SK-N-SH treated with all-trans-retinoic acid at 6 μM for 48 hours (cell line): ENCODE data around the gene ZNF212.

Experiments used
- ATAC-seq: fragments of 200-7000 bp; cut with Tn5 transposase; 3 replicates; pipeline ENCODE4 v1.9.1; 2020; ENCODE audit warnings: mild to moderate bottlenecking, moderate library complexity
- ARNTL ChIP-seq: fragments of 450-650 bp; formaldehyde crosslinking; IDR thresholded peaks from 2 replicates; pipeline ENCODE4 v1.5.0; 2020; ENCODE audit warnings: low read depth, mild to moderate bottlenecking, moderate library complexity, borderline replicate concordance
- BACH2 ChIP-seq: fragments of 250-450 bp; sonication (Bioruptor Pico); IDR thresholded peaks from 2 replicates; pipeline ENCODE4 v1.9.0; 2021; ENCODE audit warnings: mild to moderate bottlenecking, borderline replicate concordance
- CSDC2 ChIP-seq: fragments of 250-450 bp; sonication (Bioruptor Pico); IDR thresholded peaks from 2 replicates; pipeline ENCODE4 v1.5.0; 2020; ENCODE audit warnings: mild to moderate bottlenecking, moderate library complexity
- ESRRG ChIP-seq: fragments of 250-450 bp; sonication (Bioruptor Pico); IDR thresholded peaks from 2 replicates; pipeline ENCODE4 v1.6.1; 2021; ENCODE audit warnings: mild to moderate bottlenecking
- GLIS3 ChIP-seq: fragments of 250-450 bp; sonication (Bioruptor Pico); IDR thresholded peaks from 2 replicates; pipeline ENCODE4 v1.5.0; 2020; ENCODE audit warnings: mild to moderate bottlenecking, moderate library complexity
- ISL1 ChIP-seq: fragments of 250-450 bp; sonication (Bioruptor Pico); IDR thresholded peaks from 2 replicates; pipeline ENCODE4 v2.1.2; 2022; ENCODE audit warnings: mild to moderate bottlenecking, moderate library complexity
- OSR1 ChIP-seq: fragments of 250-450 bp; sonication (Bioruptor Pico); IDR thresholded peaks from 2 replicates; pipeline ENCODE4 v1.8.0; 2022; ENCODE audit warnings: moderate library complexity, mild to moderate bottlenecking, inconsistent platforms
- PPARA ChIP-seq: fragments of 250-450 bp; sonication (Bioruptor Pico); IDR thresholded peaks from 2 replicates; pipeline ENCODE4 v1.5.0; 2020; ENCODE audit warnings: mild to moderate bottlenecking, borderline replicate concordance
- RARB ChIP-seq: fragments of 250-450 bp; sonication (Bioruptor Pico); IDR thresholded peaks from 2 replicates; pipeline ENCODE4 v1.8.0; 2021; ENCODE audit warnings: mild to moderate bottlenecking, moderate library complexity
- TCF4 ChIP-seq: fragments of 250-450 bp; sonication (Bioruptor Pico); IDR thresholded peaks from 2 replicates; pipeline ENCODE4 v1.8.0; 2021; ENCODE audit warnings: mild to moderate bottlenecking, moderate library complexity, borderline replicate concordance
- ZC3H10 ChIP-seq: fragments of 250-450 bp; sonication (Bioruptor Pico); IDR thresholded peaks from 2 replicates; pipeline ENCODE4 v1.5.1; 2021; ENCODE audit warnings: mild to moderate bottlenecking, moderate library complexity
- ZFP30 ChIP-seq: fragments of 450-650 bp; formaldehyde crosslinking; IDR thresholded peaks from 2 replicates; pipeline ENCODE4 v1.5.0; 2022; ENCODE audit warnings: mild to moderate bottlenecking, moderate library complexity
- ZNF565 ChIP-seq: fragments of 450-650 bp; formaldehyde crosslinking; conservative IDR thresholded peaks from 2 replicates; pipeline ENCODE4 v1.5.0; 2020; ENCODE audit warnings: low read depth, mild to moderate bottlenecking, moderate library complexity
- ZNF8 ChIP-seq: fragments of 450-650 bp; formaldehyde crosslinking; IDR thresholded peaks from 2 replicates; pipeline ENCODE4 v1.5.0; 2020; ENCODE audit warnings: mild to moderate bottlenecking, moderate library complexity
- TF ChIP-seq, protein P1 (sequence below): fragments of 250-450 bp; sonication (Bioruptor Pico); IDR thresholded peaks from 2 replicates; pipeline ENCODE4 v1.8.0; 2020; ENCODE audit warnings: mild to moderate bottlenecking, moderate library complexity, borderline replicate concordance
- TF ChIP-seq, protein P2 (sequence below): fragments of 250-450 bp; sonication (Bioruptor Pico); IDR thresholded peaks from 2 replicates; pipeline ENCODE4 v1.8.0; 2021; ENCODE audit warnings: low read depth, mild to moderate bottlenecking, moderate library complexity, borderline replicate concordance
- TF ChIP-seq, protein P3 (sequence below): fragments of 250-450 bp; sonication (Bioruptor Pico); IDR thresholded peaks from 2 replicates; pipeline ENCODE4 v1.5.1; 2021; ENCODE audit warnings: mild to moderate bottlenecking, moderate library complexity
- TF ChIP-seq, protein P4 (sequence below): fragments of 250-450 bp; sonication (Bioruptor Pico); IDR thresholded peaks from 2 replicates; pipeline ENCODE4 v1.5.0; 2020; ENCODE audit warnings: mild to moderate bottlenecking, moderate library complexity
- TF ChIP-seq, protein P5 (sequence below): fragments of 250-450 bp; sonication (Bioruptor Pico); IDR thresholded peaks from 2 replicates; pipeline ENCODE4 v1.5.1; 2020; ENCODE audit warnings: low read depth, mild to moderate bottlenecking, moderate library complexity

ZNF212 gene

DNA sequence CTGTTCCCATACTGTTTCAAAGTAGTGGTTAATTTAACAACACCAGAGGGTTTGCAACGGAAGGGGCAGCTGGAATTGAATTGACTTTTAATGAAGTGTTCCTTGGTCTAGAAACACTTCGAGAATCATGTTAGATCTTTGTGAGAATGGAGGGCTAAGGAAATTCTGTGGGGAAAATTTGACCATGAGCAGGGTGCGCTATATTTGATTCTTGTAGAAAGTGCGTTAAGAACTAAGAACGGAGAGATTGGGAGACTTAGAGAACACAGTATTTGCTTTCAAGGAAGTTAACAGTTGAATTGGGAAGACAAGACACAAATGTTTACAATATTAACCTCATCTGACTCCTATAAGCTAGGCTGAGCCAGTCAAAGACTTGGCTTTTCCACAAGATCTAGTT, 1.2 kb downstream of the ZNF212 start:
- no peak for ATAC-seq
- TF ChIP-seq ARNTL (CRISPR knock-in tag) (no peak), PPARA (CRISPR knock-in tag) (no peak), GLIS3 (CRISPR knock-in tag) (no peak), ESRRG (CRISPR knock-in tag) (no peak), ZFP30 (CRISPR knock-in tag) (no peak), ZC3H10 (no peak)
- TF ChIP-seq, protein P1, sequence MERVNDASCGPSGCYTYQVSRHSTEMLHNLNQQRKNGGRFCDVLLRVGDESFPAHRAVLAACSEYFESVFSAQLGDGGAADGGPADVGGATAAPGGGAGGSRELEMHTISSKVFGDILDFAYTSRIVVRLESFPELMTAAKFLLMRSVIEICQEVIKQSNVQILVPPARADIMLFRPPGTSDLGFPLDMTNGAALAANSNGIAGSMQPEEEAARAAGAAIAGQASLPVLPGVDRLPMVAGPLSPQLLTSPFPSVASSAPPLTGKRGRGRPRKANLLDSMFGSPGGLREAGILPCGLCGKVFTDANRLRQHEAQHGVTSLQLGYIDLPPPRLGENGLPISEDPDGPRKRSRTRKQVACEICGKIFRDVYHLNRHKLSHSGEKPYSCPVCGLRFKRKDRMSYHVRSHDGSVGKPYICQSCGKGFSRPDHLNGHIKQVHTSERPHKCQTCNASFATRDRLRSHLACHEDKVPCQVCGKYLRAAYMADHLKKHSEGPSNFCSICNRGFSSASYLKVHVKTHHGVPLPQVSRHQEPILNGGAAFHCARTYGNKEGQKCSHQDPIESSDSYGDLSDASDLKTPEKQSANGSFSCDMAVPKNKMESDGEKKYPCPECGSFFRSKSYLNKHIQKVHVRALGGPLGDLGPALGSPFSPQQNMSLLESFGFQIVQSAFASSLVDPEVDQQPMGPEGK = no peak
- TF ChIP-seq, protein P2, sequence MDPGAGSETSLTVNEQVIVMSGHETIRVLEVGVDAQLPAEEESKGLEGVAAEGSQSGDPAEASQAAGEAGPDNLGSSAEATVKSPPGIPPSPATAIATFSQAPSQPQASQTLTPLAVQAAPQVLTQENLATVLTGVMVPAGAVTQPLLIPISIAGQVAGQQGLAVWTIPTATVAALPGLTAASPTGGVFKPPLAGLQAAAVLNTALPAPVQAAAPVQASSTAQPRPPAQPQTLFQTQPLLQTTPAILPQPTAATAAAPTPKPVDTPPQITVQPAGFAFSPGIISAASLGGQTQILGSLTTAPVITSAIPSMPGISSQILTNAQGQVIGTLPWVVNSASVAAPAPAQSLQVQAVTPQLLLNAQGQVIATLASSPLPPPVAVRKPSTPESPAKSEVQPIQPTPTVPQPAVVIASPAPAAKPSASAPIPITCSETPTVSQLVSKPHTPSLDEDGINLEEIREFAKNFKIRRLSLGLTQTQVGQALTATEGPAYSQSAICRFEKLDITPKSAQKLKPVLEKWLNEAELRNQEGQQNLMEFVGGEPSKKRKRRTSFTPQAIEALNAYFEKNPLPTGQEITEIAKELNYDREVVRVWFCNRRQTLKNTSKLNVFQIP = no peak
- TF ChIP-seq, all 23 proteins: peak for 0

DNA sequence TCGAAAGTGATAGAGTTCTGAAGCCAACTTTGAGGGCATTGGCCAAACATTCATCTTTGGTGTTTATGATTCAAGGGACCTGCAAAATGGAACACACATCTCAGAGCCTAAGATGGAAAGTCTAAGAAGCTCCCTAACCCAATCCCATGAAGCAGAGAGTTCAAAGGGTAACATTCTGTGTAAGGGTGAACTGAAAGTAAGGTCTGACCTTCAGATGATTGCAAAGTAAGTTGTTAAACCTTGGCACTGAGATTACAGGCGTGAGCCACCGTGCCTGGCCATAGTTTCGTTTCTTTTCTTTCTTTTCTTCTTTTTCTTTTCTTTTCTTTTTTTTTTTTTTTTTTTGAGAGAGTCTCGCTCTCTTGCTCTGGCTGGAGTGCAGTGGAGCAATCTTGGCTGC, 2.2 kb downstream of the ZNF212 start:
- no peak for TF ChIP-seq CSDC2 (CRISPR knock-in tag)
- no peak for TF ChIP-seq ZNF8 (CRISPR knock-in tag)
- TF ChIP-seq, protein P2 = no peak
- no peak for TF ChIP-seq ZFP30 (CRISPR knock-in tag)
- no peak for TF ChIP-seq TCF4 (CRISPR knock-in tag)
- ATAC-seq = no peak

DNA sequence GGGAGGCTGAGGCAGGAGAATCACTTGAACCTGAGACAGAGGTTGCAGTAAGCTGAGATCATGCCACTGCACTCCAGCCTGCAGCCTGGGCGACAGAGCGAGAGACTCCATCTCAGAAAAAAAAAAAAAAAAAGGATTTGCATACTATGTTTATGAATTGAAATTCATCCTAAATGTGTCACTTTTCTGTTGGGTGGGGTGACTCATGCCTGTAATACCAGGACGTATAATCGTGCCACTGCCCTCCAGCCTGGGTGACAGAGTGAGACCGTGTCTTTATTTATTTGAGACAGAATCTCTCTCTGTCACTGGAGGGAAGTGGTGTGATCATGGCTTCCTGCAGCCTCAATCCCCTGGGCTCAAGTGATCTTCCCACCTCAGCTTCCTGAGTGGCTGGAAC, 5.8 kb downstream of the ZNF212 start:
- TF ChIP-seq RARB (CRISPR knock-in tag) = no peak
- TF ChIP-seq ARNTL (CRISPR knock-in tag) = no peak
- no peak for TF ChIP-seq TCF4 (CRISPR knock-in tag)
- no peak for ATAC-seq

DNA sequence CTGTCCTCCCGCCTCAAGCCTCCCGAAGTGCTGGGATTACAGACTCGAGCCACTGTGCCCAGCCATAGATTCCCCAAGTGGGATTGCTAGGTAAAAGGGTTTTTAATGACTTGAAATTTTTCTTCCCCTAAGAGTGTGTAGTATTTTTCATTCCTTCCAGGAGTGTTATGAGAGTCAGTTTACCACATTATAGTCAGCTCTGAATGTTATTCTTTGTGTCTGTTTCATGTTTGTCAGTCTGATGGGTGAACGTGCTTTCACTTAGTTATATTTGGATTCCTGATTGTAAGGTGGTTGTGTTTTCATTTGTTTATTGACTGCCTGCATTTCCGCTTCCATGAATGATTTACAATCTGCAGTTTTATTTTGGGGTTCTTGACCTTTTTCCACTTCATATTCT, 6.3 kb downstream of the ZNF212 start:
- no peak for TF ChIP-seq ZNF565 (CRISPR knock-in tag)
- TF ChIP-seq GLIS3 (CRISPR knock-in tag) = no peak
- TF ChIP-seq, protein P3, sequence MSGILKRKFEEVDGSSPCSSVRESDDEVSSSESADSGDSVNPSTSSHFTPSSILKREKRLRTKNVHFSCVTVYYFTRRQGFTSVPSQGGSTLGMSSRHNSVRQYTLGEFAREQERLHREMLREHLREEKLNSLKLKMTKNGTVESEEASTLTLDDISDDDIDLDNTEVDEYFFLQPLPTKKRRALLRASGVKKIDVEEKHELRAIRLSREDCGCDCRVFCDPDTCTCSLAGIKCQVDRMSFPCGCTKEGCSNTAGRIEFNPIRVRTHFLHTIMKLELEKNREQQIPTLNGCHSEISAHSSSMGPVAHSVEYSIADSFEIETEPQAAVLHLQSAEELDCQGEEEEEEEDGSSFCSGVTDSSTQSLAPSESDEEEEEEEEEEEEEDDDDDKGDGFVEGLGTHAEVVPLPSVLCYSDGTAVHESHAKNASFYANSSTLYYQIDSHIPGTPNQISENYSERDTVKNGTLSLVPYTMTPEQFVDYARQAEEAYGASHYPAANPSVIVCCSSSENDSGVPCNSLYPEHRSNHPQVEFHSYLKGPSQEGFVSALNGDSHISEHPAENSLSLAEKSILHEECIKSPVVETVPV = no peak
- no peak for TF ChIP-seq ZFP30 (CRISPR knock-in tag)
- TF ChIP-seq ISL1 (CRISPR knock-in tag) = no peak
- TF ChIP-seq BACH2 (CRISPR knock-in tag) = no peak
- TF ChIP-seq ARNTL (CRISPR knock-in tag) = no peak
- TF ChIP-seq, protein P4, sequence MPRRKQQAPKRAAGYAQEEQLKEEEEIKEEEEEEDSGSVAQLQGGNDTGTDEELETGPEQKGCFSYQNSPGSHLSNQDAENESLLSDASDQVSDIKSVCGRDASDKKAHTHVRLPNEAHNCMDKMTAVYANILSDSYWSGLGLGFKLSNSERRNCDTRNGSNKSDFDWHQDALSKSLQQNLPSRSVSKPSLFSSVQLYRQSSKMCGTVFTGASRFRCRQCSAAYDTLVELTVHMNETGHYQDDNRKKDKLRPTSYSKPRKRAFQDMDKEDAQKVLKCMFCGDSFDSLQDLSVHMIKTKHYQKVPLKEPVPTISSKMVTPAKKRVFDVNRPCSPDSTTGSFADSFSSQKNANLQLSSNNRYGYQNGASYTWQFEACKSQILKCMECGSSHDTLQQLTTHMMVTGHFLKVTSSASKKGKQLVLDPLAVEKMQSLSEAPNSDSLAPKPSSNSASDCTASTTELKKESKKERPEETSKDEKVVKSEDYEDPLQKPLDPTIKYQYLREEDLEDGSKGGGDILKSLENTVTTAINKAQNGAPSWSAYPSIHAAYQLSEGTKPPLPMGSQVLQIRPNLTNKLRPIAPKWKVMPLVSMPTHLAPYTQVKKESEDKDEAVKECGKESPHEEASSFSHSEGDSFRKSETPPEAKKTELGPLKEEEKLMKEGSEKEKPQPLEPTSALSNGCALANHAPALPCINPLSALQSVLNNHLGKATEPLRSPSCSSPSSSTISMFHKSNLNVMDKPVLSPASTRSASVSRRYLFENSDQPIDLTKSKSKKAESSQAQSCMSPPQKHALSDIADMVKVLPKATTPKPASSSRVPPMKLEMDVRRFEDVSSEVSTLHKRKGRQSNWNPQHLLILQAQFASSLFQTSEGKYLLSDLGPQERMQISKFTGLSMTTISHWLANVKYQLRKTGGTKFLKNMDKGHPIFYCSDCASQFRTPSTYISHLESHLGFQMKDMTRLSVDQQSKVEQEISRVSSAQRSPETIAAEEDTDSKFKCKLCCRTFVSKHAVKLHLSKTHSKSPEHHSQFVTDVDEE (CRISPR knock-in tag) = no peak
- no peak for TF ChIP-seq RARB (CRISPR knock-in tag)
- no peak for TF ChIP-seq ZNF8 (CRISPR knock-in tag)
- TF ChIP-seq CSDC2 (CRISPR knock-in tag) = no peak
- TF ChIP-seq, protein P5, sequence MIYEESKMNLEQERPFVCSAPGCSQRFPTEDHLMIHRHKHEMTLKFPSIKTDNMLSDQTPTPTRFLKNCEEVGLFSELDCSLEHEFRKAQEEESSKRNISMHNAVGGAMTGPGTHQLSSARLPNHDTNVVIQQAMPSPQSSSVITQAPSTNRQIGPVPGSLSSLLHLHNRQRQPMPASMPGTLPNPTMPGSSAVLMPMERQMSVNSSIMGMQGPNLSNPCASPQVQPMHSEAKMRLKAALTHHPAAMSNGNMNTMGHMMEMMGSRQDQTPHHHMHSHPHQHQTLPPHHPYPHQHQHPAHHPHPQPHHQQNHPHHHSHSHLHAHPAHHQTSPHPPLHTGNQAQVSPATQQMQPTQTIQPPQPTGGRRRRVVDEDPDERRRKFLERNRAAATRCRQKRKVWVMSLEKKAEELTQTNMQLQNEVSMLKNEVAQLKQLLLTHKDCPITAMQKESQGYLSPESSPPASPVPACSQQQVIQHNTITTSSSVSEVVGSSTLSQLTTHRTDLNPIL = no peak
- TF ChIP-seq TCF4 (CRISPR knock-in tag) = no peak
- no peak for TF ChIP-seq OSR1
- TF ChIP-seq ESRRG (CRISPR knock-in tag) = no peak
- TF ChIP-seq, protein P1 = no peak
- TF ChIP-seq, all 23 proteins: peak for 0
- no peak for ATAC-seq
